ENCODE results near the gene CARD19. TPM values are rescaled to one million over a fixed set of nuclear protein-coding genes. Genes with fewer than 3 reads are reported as not detected.

The CARD19 gene
- total RNA-seq, 1 donor from 2014 or later = 13.2 TPM

- Mint-ChIP-seq H3K4me3 (ENCODE audit: unreplicated experiment) (no peak overlapping the region), H3K27me3 (ENCODE audit: unreplicated experiment) (peaks cover 15% of the 10 kb centered on the region), H3K9me3 (ENCODE audit: unreplicated experiment) (no peaks in the 10 kb centered on the region), H3K4me1 (ENCODE audit: unreplicated experiment) (peaks cover 51% of the 10 kb centered on the region), H3K36me3 (ENCODE audit: low read depth, unreplicated experiment) (peaks cover 8% of the 10 kb centered on the region), H3K27ac (ENCODE audit: unreplicated experiment) (peak overlapping the region; percentile 65)
- TF ChIP-seq, protein P1, sequence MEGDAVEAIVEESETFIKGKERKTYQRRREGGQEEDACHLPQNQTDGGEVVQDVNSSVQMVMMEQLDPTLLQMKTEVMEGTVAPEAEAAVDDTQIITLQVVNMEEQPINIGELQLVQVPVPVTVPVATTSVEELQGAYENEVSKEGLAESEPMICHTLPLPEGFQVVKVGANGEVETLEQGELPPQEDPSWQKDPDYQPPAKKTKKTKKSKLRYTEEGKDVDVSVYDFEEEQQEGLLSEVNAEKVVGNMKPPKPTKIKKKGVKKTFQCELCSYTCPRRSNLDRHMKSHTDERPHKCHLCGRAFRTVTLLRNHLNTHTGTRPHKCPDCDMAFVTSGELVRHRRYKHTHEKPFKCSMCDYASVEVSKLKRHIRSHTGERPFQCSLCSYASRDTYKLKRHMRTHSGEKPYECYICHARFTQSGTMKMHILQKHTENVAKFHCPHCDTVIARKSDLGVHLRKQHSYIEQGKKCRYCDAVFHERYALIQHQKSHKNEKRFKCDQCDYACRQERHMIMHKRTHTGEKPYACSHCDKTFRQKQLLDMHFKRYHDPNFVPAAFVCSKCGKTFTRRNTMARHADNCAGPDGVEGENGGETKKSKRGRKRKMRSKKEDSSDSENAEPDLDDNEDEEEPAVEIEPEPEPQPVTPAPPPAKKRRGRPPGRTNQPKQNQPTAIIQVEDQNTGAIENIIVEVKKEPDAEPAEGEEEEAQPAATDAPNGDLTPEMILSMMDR (IDR thresholded peaks at IDR 0.05; ENCODE audit: unreplicated experiment) = no peak
- no peak for DNase-seq (ENCODE audit: low spot score)
These were observed 32.1 kb downstream of the CARD19 start for GRCh38 chr9:93128011-93128714.

GRCh38 chr9:93128715-93129224, 32.8 kb downstream of the CARD19 start:
- TF ChIP-seq, protein P1 (IDR thresholded peaks at IDR 0.05; ENCODE audit: unreplicated experiment) = no peak
- Mint-ChIP-seq H3K4me3 (ENCODE audit: unreplicated experiment) (no peak overlapping the region), H3K36me3 (ENCODE audit: low read depth, unreplicated experiment) (peaks cover 8% of the 10 kb centered on the region), H3K27ac (ENCODE audit: unreplicated experiment) (peak overlapping the region; percentile 65), H3K9me3 (ENCODE audit: unreplicated experiment) (no peaks in the 10 kb centered on the region), H3K27me3 (ENCODE audit: unreplicated experiment) (peaks cover 15% of the 10 kb centered on the region), H3K4me1 (ENCODE audit: unreplicated experiment) (peaks cover 52% of the 10 kb centered on the region)
- DNase-seq (ENCODE audit: low spot score) = no peak

GRCh38 chr9:93129286-93129685, 33.3 kb downstream of the CARD19 start:
- TF ChIP-seq, protein P1 (IDR thresholded peaks at IDR 0.05; ENCODE audit: unreplicated experiment) = no peak
- Mint-ChIP-seq H3K27ac (ENCODE audit: unreplicated experiment) (no peak overlapping the region), H3K4me1 (ENCODE audit: unreplicated experiment) (peaks cover 52% of the 10 kb centered on the region), H3K27me3 (ENCODE audit: unreplicated experiment) (peaks cover 15% of the 10 kb centered on the region), H3K4me3 (ENCODE audit: unreplicated experiment) (no peak overlapping the region), H3K9me3 (ENCODE audit: unreplicated experiment) (no peaks in the 10 kb centered on the region), H3K36me3 (ENCODE audit: low read depth, unreplicated experiment) (peaks cover 8% of the 10 kb centered on the region)
- peak; percentile 42 for DNase-seq (ENCODE audit: low spot score)

- Mint-ChIP-seq H3K4me3 (ENCODE audit: unreplicated experiment) (no peak overlapping the region), H3K36me3 (ENCODE audit: low read depth, unreplicated experiment) (peaks cover 3% of the 10 kb centered on the region), H3K4me1 (ENCODE audit: unreplicated experiment) (peaks cover 56% of the 10 kb centered on the region), H3K9me3 (ENCODE audit: unreplicated experiment) (no peaks in the 10 kb centered on the region), H3K27me3 (ENCODE audit: unreplicated experiment) (peaks cover 17% of the 10 kb centered on the region), H3K27ac (ENCODE audit: unreplicated experiment) (peak overlapping the region; percentile 48)
- TF ChIP-seq, protein P1 (IDR thresholded peaks at IDR 0.05; ENCODE audit: unreplicated experiment) = no peak
- DNase-seq (ENCODE audit: low spot score) = no peak
These were observed 33.9 kb downstream of the CARD19 start for GRCh38 chr9:93129691-93130500.

All from endothelial cell (in vitro differentiated cells).